SK-N-SH (cell line): ENCODE results near the gene ZNF304. TPM values are rescaled to one million over a fixed set of nuclear protein-coding genes. Genes with fewer than 3 reads are reported as not detected.

Source experiments
- CTCF ChIA-PET: fragments of 300-600, 350-600 bp; formaldehyde crosslinking; extraction: SDS; loops from one replicate; lab custom pipeline; 2021; lab: Yijun Ruan, JAX
- POLR2A ChIA-PET: fragments of 350-600 bp; sonication (Branson Sonifier 250); formaldehyde crosslinking; extraction: SDS; loops from one replicate; lab custom pipeline; 2020; ENCODE audit warnings: antibody characterized with exemption, inconsistent platforms; lab: Yijun Ruan, JAX
- DNase-seq: peaks from one replicate; pipeline ENCODE4 v3.0.0; 2012
- H2AFZ ChIP-seq: fragments of 200-600 bp; sonication (generic); 2 replicates; pipeline ENCODE4 v1.8.1; 2016; ENCODE audit warnings: antibody characterized with exemption, mild to moderate bottlenecking, low read depth
- H3F3A ChIP-seq: fragments of 200-600 bp; sonication (generic); replicated peaks from 2 replicates; pipeline ENCODE3; 2016; ENCODE audit warnings: antibody characterized with exemption, mild to moderate bottlenecking; ENCODE audit not compliant: insufficient read depth
- H3K27ac ChIP-seq, 2 experiments: fragments of 200-500 bp in 1 of 2; fragments of 200-600 bp in 1 of 2; sonication (Bioruptor generic) in 1 of 2; sonication (generic), shearing (Covaris generic) in 1 of 2; 2 replicates each; pipeline versions ENCODE4 v1.5.1 to v1.6.1; 2014 to 2016; ENCODE audit warnings: low read depth in 2 of 2, inconsistent platforms in 1 of 2, low read length in 1 of 2, mild to moderate bottlenecking in 1 of 2, mixed read lengths in 1 of 2
- H3K27me3 ChIP-seq: fragments of 200-600 bp; sonication (generic), shearing (Covaris generic); 2 replicates; pipeline ENCODE4 v1.6.1; 2016; ENCODE audit warnings: mixed run types; ENCODE audit not compliant: insufficient read depth
- H3K36me3 ChIP-seq, 2 experiments: fragments of 200-500 bp in 1 of 2; fragments of 200-600 bp in 1 of 2; sonication (Bioruptor generic) in 1 of 2; sonication (generic) in 1 of 2; replicated peaks in 1 of 2; 2 replicates each; pipeline versions ENCODE3 to v1.5.1; 2014 to 2016; ENCODE audit warnings: low read length in 1 of 2, mild to moderate bottlenecking in 1 of 2; ENCODE audit not compliant: insufficient read depth in 2 of 2, control insufficient read depth in 1 of 2
- H3K4me1 ChIP-seq, 2 experiments: fragments of 200-500 bp in 1 of 2; fragments of 200-600 bp in 1 of 2; sonication (Bioruptor generic) in 1 of 2; sonication (generic), shearing (Covaris generic) in 1 of 2; 2 replicates each; pipeline versions ENCODE4 v1.5.1 to v1.6.1; 2014 to 2016; ENCODE audit warnings: low read depth in 1 of 2, low read length in 1 of 2, mixed run types in 1 of 2; ENCODE audit not compliant: insufficient read depth in 2 of 2, control insufficient read depth in 1 of 2
- H3K4me2 ChIP-seq: fragments of 200-600 bp; sonication (generic), shearing (Covaris generic); 2 replicates; pipeline ENCODE4 v1.6.1; 2017; ENCODE audit warnings: mixed run types
- H3K4me3 ChIP-seq, 2 experiments: fragments of 200-500 bp in 1 of 2; fragments of 200-600 bp in 1 of 2; sonication (Bioruptor generic) in 1 of 2; sonication (generic), shearing (Covaris generic) in 1 of 2; 2 replicates each; pipeline versions ENCODE4 v1.5.1 to v1.8.1; 2014 to 2016; ENCODE audit warnings: low read depth in 2 of 2, inconsistent platforms in 1 of 2, low read length in 1 of 2, mild to moderate bottlenecking in 1 of 2, mixed read lengths in 1 of 2, moderate library complexity in 1 of 2
- H3K79me2 ChIP-seq: fragments of 200-600 bp; sonication (generic); 2 replicates; pipeline ENCODE4 v1.8.1; 2017; ENCODE audit warnings: mild to moderate bottlenecking; ENCODE audit not compliant: insufficient read depth
- H3K9ac ChIP-seq: fragments of 200-600 bp; sonication (generic); 2 replicates; pipeline ENCODE4 v1.6.1; 2017; ENCODE audit warnings: mixed run types
- H3K9me2 ChIP-seq: fragments of 200-600 bp; sonication (generic); 2 replicates; pipeline ENCODE4 v1.6.1; 2017; ENCODE audit warnings: mixed run types
- H3K9me3 ChIP-seq: fragments of 200-600 bp; sonication (generic); 2 replicates; pipeline ENCODE4 v1.6.1; 2017; ENCODE audit warnings: mixed run types, mild to moderate bottlenecking, moderate library complexity
- H4K20me1 ChIP-seq: fragments of 200-600 bp; sonication (generic); 2 replicates; pipeline ENCODE4 v1.6.1; 2017; ENCODE audit warnings: mild to moderate bottlenecking, mixed run types; ENCODE audit not compliant: insufficient read depth
- FOXJ3 ChIP-seq: sonication (generic); formaldehyde crosslinking; IDR thresholded peaks from 2 replicates; pipeline ENCODE4 v1.5.1; 2020; ENCODE audit warnings: mild to moderate bottlenecking, missing genetic modification reagents
- GABPA ChIP-seq: IDR thresholded peaks from 2 replicates; pipeline ENCODE4 v1.4.0; 2012; ENCODE audit warnings: low read depth, mild to moderate bottlenecking
- GATA2 ChIP-seq: sonication (generic); formaldehyde crosslinking; IDR thresholded peaks from 2 replicates; pipeline ENCODE4 v1.5.0; 2020; ENCODE audit warnings: mild to moderate bottlenecking, missing genetic modification reagents
- JUND ChIP-seq: IDR thresholded peaks from 2 replicates; pipeline ENCODE4 v1.4.0; 2012
- MXI1 ChIP-seq: IDR thresholded peaks from 2 replicates; pipeline ENCODE4 v1.6.1; 2012; ENCODE audit warnings: mild to moderate bottlenecking, low read depth, low read length, improper control_type of control experiment
- NFIC ChIP-seq: IDR thresholded peaks from 2 replicates; pipeline ENCODE4 v1.4.0; 2012; ENCODE audit warnings: borderline replicate concordance
- POLR2AphosphoS5 ChIP-seq: IDR thresholded peaks from 2 replicates; pipeline ENCODE4 v1.6.1; 2012; ENCODE audit warnings: low read depth, low read length
- RXRA ChIP-seq: IDR thresholded peaks from 2 replicates; pipeline ENCODE4 v1.4.0; 2012; ENCODE audit warnings: low read depth, mild to moderate bottlenecking, borderline replicate concordance
- TAF1 ChIP-seq: IDR thresholded peaks from 2 replicates; pipeline ENCODE4 v1.6.1; 2012; ENCODE audit warnings: low read depth, mild to moderate bottlenecking, low read length, moderate library complexity, borderline replicate concordance
- TCF12 ChIP-seq: IDR thresholded peaks from 2 replicates; pipeline ENCODE4 v1.4.0; 2012
- TEAD4 ChIP-seq: IDR thresholded peaks from 2 replicates; pipeline ENCODE4 v1.4.0; 2012; ENCODE audit warnings: mild to moderate bottlenecking, borderline replicate concordance; ENCODE audit not compliant: insufficient read depth
- USF2 ChIP-seq: fragments of 150-350 bp; IDR thresholded peaks from 2 replicates; pipeline ENCODE4 v1.6.1; 2017; ENCODE audit warnings: antibody characterized with exemption, low read length, low read depth, borderline replicate concordance
- YY1 ChIP-seq: IDR thresholded peaks from 2 replicates; pipeline ENCODE4 v1.4.0; 2012; ENCODE audit warnings: low read depth, mild to moderate bottlenecking
- WGBS: methylation state at CpG from one replicate; pipeline ENCODE4 v1.1.6; 2017; ENCODE audit warnings: low lambda C conversion rate; 5-methylcytosine and 5-hydroxymethylcytosine counted together
- polyA plus RNA-seq, 3 experiments: library from polyadenylated mRNA; depleted of rRNA; stranded (reverse); fragments of >200 nt; gene quantifications; 2 replicates each; pipeline ENCODE4 v1.2.3, GENCODE V29; 2012
- TF ChIP-seq, protein P1 (sequence below): IDR thresholded peaks from 2 replicates; pipeline ENCODE4 v1.6.1; 2012; ENCODE audit warnings: mild to moderate bottlenecking, low read depth, low read length, moderate library complexity
- TF ChIP-seq, protein P2 (sequence below): IDR thresholded peaks from 2 replicates; pipeline ENCODE4 v1.4.0; 2012; ENCODE audit warnings: low read depth, borderline replicate concordance
- TF ChIP-seq, protein P3 (sequence below): IDR thresholded peaks from 2 replicates; pipeline ENCODE4 v1.4.0; 2012; ENCODE audit warnings: low read depth, borderline replicate concordance

The ZNF304 gene
- polyA plus RNA-seq, 1 of the 3 experiments (the other 2 are of a cell fraction), result 2.5 TPM

GRCh38 chr19:57310792-57311191, 40.3 kb upstream of the ZNF304 start (continued):
- TF ChIP-seq, protein P1, sequence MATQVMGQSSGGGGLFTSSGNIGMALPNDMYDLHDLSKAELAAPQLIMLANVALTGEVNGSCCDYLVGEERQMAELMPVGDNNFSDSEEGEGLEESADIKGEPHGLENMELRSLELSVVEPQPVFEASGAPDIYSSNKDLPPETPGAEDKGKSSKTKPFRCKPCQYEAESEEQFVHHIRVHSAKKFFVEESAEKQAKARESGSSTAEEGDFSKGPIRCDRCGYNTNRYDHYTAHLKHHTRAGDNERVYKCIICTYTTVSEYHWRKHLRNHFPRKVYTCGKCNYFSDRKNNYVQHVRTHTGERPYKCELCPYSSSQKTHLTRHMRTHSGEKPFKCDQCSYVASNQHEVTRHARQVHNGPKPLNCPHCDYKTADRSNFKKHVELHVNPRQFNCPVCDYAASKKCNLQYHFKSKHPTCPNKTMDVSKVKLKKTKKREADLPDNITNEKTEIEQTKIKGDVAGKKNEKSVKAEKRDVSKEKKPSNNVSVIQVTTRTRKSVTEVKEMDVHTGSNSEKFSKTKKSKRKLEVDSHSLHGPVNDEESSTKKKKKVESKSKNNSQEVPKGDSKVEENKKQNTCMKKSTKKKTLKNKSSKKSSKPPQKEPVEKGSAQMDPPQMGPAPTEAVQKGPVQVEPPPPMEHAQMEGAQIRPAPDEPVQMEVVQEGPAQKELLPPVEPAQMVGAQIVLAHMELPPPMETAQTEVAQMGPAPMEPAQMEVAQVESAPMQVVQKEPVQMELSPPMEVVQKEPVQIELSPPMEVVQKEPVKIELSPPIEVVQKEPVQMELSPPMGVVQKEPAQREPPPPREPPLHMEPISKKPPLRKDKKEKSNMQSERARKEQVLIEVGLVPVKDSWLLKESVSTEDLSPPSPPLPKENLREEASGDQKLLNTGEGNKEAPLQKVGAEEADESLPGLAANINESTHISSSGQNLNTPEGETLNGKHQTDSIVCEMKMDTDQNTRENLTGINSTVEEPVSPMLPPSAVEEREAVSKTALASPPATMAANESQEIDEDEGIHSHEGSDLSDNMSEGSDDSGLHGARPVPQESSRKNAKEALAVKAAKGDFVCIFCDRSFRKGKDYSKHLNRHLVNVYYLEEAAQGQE, result no peak
- TF ChIP-seq TEAD4, result no peak
- TF ChIP-seq, all 33 proteins: peak for 0

DNA sequence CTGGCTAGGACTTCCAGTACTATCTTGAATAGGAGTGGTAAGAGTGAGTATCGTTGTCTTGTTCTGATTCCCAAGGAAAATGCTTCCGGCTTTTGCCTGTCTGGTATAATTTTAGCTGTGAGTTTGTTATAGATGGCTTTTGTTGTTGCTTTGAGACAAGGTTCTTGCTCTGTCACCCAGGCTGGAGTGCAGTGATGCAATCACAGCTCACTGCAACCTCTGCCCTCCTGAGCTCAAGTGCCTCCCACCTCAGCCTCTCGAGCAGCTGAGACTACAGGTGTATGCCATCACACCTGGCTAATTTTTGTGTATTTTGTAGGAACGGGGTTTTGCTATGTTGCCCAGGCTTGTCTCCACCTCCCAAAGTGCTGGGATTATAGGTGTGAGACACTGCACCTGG, 36.9 kb upstream of the ZNF304 start:
- CTCF ChIA-PET, result no interaction called here
- POLR2A ChIA-PET, result no interaction called here

More for the DNA sequence above, 36.9 kb upstream of the ZNF304 start:
- Histone ChIP-seq H3K79me2 (no peaks in the 10 kb centered on the region), H4K20me1 (no peaks in the 10 kb centered on the region), H3K27me3 (no peaks in the 10 kb centered on the region; the same call in 1 of the 2 replicates), H3K4me3 (no peak overlapping the region), H3K27ac (no peak overlapping the region), H3K4me2 (no peak overlapping the region), H3K9me2 (no peaks in the 10 kb centered on the region), H3K36me3 (no peaks in the 10 kb centered on the region), H2AFZ (no peak overlapping the region), H3K9me3 (no peaks in the 10 kb centered on the region), H3F3A (no peaks in the 10 kb centered on the region), H3K4me1 (no peaks in the 10 kb centered on the region), H3K9ac (no peak overlapping the region)
- no peak for DNase-seq
- TF ChIP-seq MXI1, result no peak
- TF ChIP-seq FOXJ3 (CRISPR knock-in tag), result no peak
- TF ChIP-seq TCF12, result no peak
- TF ChIP-seq, protein P2, sequence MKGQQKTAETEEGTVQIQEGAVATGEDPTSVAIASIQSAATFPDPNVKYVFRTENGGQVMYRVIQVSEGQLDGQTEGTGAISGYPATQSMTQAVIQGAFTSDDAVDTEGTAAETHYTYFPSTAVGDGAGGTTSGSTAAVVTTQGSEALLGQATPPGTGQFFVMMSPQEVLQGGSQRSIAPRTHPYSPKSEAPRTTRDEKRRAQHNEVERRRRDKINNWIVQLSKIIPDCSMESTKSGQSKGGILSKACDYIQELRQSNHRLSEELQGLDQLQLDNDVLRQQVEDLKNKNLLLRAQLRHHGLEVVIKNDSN, result no peak
- no peak for TF ChIP-seq TAF1
- TF ChIP-seq, protein P3, sequence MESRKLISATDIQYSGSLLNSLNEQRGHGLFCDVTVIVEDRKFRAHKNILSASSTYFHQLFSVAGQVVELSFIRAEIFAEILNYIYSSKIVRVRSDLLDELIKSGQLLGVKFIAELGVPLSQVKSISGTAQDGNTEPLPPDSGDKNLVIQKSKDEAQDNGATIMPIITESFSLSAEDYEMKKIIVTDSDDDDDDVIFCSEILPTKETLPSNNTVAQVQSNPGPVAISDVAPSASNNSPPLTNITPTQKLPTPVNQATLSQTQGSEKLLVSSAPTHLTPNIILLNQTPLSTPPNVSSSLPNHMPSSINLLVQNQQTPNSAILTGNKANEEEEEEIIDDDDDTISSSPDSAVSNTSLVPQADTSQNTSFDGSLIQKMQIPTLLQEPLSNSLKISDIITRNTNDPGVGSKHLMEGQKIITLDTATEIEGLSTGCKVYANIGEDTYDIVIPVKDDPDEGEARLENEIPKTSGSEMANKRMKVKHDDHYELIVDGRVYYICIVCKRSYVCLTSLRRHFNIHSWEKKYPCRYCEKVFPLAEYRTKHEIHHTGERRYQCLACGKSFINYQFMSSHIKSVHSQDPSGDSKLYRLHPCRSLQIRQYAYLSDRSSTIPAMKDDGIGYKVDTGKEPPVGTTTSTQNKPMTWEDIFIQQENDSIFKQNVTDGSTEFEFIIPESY, result no peak
- no peak for TF ChIP-seq NFIC
- TF ChIP-seq USF2, result no peak
- no peak for TF ChIP-seq POLR2AphosphoS5
- TF ChIP-seq GABPA, result no peak
- TF ChIP-seq YY1, result no peak
- TF ChIP-seq GATA2 (CRISPR knock-in tag), result no peak
- no peak for TF ChIP-seq RXRA
- TF ChIP-seq, protein P1, result no peak
- TF ChIP-seq JUND, result no peak
- WGBS, result 7% methylated on average over 4 of the region's 4 CpGs
